CD4-positive, alpha-beta T cell treated with Interleukin-2 at 100 ng/mL for 4 hours (primary cell): ENCODE data around the gene ARHGAP15.
"Not testable (repeated sequence)": the region's sequence is repeated elsewhere in the genome, so short reads cannot be mapped to it uniquely, and the experiment has no call there.

ENCODE experiments used
- DNase-seq: peaks from one replicate; pipeline ENCODE4 v3.0.0-alpha.2; 2020; ENCODE audit warnings: low spot score

ARHGAP15 gene

DNA sequence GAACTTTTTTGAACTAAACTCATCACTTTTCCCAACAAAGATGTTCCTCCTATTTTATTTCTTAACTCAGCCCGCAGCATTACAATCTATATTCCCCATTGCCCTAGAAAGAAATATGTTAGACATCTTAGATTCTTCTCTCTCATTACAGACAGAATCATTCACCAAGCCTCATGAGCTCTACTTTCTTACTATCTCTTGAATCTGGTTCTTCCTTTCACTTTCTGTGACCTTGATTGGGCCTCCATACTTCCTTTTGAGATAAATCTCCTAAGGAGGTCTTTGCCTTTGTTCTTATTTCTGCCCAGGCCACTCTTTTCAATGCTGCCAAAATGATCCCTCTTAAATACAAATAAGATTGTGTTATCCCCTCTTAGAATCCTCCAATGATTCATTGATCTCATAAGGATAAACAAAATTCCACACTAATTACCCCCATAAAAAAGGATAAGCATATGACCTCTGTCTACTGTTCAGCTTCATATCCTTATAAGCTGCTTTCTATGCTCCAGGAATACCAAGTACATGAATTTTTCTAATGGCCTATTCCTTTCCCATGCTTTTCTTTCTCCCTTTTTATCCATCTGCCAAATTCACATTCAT lies 400.0 kb downstream of the ARHGAP15 start:
- DNase-seq = no peak

DNA sequence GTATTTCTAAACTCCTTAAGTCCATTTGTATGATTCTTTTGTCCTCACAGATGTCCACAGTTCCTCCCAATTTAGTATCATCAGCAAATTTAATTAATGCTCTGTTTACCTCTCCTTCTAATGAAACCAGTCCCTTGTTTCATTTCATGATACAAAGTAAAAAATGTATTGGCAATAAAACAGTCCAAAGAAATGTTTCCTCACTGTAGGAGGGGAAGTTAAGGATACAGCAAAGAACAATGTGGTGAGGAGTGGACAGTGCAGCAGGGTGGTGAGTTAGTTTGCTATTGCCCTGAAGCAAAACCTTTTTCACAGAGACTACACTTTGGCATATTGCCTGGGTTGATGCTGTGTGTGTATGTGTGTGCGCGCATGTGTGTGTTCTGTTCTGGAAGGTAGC lies 401.5 kb downstream of the ARHGAP15 start:
- no peak for DNase-seq

DNA sequence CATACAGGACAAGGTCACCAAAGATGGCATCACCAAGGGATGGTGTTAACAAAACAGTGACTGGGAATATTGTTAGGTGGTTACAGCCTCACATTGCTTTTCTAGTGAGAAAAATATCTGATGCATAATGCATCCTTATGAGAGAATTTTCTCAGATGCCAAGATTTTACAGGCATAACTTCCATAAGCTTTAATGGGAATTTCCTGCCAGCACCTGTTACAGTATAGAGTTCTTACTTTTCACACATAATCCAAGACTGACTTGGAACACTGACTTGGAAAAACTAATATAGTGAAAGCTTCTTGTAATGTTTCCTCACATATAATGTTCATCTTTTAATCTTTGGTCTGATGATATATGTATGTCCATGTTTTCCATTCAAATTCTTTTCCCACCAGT lies 402.8 kb downstream of the ARHGAP15 start:
- no peak for DNase-seq

DNA sequence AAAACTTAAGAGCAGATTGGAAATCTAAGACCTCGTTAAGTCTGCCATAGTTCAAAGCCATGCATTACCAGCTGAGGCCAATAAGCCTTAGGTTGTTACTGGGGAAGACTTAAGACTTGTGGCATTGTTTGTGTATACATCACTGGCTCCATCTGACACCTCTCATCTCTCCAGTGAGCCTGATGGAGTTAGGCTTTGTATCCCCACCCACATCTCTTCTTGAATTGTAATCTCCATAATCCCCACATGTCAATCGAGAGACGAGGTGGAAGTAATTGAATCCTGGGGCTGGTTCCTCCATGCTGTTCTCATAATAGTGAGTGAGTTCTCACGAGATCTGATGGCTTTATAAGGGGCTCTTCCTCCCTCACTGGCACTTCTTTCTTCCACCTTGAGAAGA lies 404.6 kb downstream of the ARHGAP15 start:
- no peak for DNase-seq

DNA sequence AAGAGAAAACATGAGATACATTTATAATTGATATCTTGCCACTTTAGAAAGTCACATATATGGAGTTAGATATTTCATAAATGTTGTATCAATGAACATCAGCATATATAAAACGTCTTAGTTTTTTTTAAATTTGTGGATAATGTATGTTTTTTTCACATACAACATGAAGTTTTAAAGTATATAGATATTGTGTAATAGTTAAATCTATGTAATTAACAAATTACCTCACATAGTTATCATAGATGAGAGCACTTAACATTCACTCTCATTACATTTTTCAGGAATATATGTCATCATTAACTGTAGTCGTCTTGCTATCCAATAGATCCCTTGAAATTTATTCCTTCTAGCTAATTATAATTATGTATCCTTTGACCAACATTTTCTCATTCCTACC lies 406.6 kb downstream of the ARHGAP15 start:
- no peak for DNase-seq

DNA sequence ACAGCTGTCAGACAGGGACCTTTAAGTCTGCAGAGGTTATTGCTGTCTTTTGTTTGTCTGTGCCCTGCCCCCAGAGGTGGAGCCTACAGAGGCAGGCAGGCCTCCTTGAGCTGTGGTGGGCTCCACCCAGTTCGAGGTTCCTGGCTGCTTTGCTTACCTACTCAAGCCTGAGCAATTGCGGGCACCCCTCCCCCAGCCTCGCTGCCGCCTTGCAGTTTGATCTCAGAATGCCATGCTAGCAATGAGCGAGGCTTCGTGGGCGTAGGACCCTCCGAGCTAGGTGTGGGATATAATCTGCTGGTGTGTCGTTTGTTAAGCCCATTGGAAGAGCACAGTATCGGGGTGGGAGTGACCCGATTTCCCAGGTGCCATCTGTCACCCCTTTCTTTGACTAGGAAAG lies 412.7 kb downstream of the ARHGAP15 start:
- not testable (repeated sequence) for DNase-seq

DNA sequence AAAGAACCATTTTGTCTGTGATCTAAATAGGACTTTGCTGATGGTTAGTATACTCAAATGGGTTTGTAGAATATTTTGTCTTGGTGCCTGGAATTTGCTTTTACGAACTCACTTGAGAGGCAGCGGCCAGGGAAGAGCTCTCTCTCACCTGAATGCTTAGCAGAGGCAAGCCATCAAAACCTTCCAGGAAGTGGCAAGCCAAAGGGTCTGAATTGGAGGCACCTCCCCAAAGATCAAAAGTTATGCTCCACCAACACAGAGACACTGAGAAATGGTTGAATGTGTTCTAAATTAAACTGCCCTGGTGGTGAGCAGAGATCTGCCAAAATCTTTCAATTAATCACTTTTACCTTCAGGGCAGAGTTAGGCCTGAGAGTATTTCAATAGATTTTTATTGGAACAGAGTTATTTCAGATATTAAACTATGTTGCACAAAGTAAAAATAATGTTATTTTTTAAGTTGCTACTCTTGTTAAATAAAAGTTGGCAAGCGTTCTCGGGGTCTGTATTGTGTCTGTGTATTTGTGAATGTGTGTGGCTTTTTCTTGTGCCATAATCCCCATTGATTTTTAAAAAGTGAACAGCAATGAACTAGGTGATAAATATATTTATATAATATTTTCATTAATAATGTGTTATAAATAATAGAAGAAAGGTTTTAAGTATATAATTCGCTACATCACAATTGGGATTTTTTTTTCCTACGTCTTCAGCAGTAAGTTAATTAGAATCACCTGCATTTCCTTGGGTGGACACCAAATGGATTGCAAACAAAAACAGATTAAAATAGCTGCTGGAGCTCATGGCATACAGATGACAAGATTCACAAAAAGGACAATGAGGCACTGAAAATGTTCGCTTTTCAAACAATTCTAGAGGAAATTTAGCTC lies 416.1 kb downstream of the ARHGAP15 start:
- DNase-seq = peak; percentile 28

DNA sequence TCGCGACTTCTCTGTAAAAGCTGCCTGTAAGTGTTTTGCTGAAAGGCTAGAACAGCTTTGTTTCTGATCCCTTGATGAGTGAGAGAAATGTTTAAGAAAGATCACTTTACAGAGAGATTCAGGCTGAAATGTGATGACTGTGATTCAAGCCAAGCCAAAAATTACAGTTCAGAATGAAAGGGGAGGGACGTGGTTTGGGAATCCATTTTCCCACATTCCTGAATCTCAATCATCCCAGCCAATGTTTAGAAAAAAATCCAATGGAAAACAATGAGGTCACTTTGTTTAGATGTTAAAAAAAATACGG lies 416.7 kb downstream of the ARHGAP15 start:
- DNase-seq = no peak

DNA sequence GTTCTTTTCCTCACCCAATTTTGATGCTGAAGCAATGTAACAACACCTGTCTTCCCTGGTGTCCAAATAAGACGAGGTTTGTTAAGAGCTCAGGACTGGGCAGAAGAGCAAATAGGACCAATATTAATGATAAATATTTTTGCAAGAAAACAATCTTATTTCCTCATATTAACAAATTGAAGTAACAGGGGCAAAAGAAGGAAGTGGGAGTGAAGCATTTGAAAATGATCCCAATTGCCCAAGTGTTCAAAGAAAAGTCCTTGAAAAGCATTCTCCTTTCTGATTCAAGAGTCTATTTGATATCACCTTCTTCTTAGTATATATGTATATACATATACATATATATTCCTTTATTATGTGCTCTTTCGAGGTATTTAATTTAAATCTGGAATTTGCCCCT lies 418.8 kb downstream of the ARHGAP15 start:
- DNase-seq = no peak

DNA sequence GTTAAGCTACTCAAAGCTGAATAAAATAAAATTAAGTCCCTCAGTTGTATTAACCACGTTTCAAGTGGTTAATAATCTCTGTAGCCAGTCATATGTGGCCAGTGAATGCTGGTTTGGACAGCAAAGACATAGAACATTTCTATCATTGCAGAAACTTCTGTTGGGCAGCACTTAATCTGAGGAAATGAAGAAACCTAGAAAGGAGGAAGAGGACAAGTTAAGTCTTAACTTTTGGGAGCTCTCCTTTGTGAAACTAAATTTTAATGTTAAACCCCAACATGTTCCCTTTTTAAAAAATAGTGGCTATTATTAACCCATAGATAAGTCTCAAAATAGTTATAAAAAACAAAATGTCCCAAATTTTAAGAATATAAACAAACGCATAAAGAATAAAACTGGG lies 421.3 kb downstream of the ARHGAP15 start:
- DNase-seq = no peak

DNA sequence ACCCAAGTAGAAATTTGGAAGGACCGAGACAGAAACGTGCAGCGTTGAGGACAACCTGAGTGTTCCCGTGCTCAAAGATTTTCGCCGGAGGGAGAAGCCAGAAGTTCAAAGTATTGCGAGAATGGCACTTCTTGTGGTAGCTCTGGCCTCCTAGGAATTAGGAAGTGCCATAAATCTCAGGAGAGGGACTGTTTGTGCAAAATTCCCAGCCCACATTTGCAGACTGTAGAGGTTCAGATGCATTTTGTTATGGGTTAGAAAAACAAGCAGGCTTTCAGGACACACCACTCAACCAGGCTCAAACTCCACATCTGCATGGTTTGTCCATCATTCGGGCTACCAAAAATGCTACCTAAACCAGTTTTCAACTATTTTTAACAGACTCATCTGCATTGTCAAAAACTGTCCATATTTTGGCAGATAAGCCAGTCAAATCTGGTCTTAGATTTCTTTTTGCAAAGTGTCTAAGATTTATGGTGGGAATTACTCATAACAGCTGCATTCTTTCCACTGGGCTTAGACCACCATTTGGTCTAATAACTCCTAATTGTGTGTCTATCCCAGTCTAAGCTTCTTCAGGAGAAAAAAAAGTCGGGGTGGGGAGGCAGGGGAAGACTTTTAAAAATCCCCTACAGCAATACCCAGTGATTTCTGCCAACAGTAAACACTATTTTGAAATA lies 422.9 kb downstream of the ARHGAP15 start:
- no peak for DNase-seq

DNA sequence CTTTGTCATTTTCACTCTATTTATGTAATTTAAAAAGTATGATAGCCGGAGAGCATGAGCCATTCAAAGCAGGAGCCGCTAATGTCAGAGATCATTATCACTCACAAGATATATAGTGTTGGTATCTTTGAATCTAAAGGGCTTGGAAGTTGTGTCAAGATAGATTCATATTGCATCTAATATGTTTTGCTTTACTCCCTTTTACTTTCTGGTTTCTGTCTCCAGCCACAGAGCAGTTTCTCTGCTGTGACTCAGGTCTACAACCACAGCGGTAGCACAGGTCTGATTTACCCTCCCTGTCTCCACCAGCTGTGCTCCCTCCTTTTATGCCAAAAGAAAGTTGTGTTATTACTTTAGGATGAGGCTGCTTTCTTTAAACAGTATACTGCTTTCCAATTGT lies 424.0 kb downstream of the ARHGAP15 start:
- DNase-seq = no peak

DNA sequence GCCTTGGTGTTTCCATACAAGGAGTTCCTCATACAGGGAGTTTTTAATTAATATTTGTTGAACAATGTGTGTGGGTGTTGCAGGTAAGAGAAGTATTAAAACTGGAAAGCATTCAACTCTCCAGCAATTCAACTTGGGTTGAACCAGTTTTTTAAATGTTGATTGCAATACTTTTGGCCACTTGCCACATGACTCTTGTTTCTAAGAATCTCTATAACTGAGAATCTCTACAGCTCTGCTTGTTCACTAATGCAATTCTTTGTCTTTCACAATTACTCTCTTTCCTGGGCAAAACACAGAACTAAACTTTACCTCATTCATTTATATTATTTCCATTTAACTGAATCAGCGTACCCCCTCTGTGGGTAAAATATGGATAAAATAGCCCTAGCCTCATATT lies 429.4 kb downstream of the ARHGAP15 start:
- DNase-seq = no peak

DNA sequence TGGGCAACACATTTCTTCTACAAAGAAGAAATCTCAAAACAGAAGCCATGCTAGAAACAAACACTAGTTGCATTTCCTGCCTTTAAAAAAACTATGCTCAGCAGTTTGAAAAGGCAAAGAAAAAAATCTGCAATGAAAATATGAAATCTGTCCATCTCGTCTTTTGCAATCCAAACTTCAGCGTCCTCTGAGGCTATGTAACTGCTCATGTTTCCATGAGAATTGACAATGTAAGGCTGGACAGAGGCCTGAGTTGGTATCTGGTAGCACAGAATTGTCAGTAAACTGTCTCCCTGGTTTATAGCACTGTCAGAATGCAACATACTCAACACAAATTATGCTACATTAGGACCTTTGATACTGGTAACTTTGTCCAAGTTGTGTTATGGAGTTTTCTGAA lies 429.9 kb downstream of the ARHGAP15 start:
- DNase-seq = no peak

DNA sequence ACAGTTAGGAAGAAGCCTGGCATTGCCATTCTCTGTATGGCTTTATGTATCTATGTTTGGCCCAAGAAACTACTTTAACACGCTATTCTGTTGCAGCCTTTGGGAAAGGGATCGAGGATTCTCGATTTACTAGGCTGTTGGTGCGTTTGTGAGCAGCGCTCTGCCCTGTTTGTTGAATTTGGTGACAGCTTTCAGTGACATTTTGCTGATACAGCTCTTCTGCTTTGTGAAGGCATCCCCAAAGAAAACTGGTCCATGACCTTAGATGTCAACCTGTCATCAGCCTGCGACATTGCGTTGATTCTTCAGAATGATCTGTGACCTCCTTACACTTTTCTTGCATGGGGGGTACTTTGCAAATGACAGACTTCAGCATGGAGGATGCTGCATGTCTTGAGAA lies 431.5 kb downstream of the ARHGAP15 start:
- DNase-seq = no peak

DNA sequence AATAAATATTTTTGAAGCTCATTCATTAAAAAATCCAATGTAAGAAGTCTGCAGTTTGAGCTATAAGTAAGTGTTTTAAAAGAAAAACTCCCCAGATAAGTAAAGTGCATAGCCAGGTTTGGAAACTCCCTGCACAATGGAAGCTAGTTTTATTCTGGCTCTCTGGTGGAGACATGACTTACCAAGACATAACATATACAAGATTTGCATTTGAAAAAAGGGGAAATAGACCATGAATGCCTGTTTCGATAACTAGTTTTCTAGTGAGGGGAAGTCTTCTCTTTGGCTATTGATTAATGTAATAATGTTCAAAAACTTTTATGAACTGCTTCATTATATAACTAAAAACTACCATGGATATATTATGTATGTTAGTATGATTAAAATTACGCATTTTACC lies 435.2 kb downstream of the ARHGAP15 start:
- DNase-seq = no peak

DNA sequence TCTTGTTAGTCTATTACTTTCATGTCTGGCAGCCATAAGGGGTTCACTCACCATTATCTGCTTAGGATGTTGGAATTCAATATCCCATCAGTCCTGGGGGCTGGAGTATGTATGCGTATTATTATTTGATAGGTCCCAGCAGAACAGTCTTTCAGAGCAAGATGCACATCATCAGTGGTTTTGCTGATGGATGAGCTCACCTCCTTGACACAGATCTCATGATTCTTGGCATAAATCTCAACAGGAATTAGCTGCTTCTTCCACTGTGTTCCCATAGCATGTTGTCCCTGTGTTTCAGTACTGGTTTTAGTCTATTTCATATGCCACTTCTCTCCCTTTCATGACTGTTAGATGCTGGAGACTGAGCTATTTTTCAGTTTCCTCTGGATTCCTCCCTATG lies 442.5 kb downstream of the ARHGAP15 start:
- DNase-seq = no peak

DNA sequence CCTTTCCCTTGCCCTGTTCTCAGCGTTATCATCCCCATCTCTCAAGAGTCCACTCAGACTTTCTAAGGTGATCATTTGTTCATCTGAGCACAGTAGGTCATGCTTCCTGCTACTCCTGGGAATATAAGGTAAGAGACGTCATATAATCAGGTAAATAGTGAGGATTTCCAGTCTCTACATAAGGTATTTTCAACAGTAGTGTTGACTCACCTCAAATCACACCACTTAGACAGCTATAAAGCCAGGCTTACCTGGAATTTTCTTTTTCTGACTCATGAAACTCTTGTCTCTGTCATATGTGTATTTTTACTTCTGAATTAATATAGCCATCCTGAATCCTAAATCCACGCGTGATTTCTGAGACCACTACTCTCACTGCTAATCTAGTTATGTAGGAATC lies 443.2 kb downstream of the ARHGAP15 start:
- no peak for DNase-seq

DNA sequence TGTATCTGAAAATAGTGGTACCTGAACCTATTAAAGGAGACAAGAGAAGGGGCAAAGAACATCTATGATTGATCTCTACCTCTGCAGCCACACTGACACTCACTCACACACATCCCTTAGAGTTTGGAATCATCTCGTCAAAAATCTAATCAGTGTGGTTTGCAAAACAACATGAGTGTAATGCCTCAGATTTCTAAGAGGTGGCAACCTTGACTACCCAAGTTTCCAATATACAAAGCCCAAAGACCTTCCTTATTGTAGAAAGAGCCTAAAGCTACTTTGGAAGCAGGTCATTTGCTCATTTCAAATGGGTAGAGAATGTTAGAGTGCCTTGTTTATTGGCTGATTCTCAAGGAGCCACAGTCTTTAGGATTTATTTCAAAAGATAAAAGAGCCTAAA lies 444.9 kb downstream of the ARHGAP15 start:
- DNase-seq = no peak

DNA sequence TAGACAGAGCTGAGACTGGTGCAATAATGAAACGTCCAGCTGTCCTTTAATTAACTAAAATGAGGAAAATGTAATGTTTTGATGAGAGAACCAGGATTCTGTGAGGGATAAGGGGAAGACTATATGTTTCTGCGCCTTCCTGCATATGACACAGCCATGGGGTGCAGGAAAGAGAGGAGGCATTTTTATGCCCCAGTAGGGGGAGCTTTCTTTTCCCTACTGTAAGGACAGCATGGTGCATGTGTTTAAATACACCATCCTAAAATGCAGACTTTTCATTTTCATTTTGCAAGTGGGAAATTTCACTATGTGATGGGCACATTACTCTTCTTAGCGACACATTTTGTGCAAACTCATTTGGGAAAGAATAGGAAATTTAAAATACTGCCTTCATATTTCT lies 446.1 kb downstream of the ARHGAP15 start:
- DNase-seq = no peak

DNA sequence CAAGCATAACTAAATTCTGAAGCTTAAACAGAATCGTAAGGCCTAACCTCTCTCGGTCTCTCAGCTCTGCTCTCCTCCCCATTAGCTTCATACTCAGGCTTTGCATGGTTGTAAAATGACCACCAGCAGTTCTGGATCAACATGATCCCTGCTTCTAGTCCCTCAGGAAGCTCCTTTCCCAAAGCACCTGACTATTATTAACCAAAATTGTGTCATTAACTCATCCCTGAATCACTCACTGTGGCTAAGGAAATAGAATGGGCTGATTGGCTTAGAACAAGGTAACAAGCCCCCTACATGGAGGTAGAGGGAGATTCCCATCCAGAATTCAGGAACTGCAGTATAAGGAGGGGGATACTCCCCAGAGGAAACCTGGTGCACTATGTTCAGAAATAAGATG lies 448.3 kb downstream of the ARHGAP15 start:
- no peak for DNase-seq

DNA sequence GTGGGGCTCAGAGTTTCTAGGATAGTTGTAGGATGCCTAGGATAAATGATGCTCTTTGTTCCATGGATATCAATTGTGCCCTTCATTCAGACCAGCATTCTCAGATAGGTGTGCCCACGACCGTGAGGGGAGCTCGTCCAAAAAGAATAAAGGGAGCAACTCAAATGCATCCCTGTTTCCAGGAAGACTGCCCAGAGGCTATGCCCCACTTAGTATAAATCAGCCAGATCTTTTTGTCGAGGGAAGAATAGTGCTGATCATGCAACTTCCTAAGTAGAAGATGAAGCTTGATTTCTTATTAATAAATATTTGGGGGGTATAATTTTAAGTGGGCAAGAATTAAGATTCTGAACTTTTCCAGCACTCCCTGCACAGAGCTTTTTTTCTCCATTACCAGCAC lies 450.2 kb downstream of the ARHGAP15 start:
- DNase-seq = no peak

DNA sequence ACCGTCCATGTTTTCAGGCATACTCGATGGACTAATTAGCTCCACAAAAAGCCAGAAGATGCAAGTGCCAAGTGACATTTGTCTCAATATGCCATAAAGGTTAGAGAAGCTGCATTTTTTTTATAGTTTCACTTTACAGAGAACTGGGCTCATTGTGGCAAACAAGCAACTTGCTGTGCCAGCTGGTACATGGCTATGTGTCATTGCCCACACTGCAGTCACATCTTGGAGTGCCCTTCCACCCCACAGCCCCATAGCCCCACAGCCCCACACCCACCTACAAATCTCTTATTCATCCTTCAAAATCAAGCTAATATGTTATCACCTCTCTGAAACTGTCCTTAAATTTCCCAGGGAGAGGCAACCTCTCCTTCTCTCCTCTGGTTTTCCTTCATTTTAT lies 451.9 kb downstream of the ARHGAP15 start:
- DNase-seq = peak; percentile 7
